ENCODE results near the gene ECPAS.

- TF ChIP-seq, protein P1, sequence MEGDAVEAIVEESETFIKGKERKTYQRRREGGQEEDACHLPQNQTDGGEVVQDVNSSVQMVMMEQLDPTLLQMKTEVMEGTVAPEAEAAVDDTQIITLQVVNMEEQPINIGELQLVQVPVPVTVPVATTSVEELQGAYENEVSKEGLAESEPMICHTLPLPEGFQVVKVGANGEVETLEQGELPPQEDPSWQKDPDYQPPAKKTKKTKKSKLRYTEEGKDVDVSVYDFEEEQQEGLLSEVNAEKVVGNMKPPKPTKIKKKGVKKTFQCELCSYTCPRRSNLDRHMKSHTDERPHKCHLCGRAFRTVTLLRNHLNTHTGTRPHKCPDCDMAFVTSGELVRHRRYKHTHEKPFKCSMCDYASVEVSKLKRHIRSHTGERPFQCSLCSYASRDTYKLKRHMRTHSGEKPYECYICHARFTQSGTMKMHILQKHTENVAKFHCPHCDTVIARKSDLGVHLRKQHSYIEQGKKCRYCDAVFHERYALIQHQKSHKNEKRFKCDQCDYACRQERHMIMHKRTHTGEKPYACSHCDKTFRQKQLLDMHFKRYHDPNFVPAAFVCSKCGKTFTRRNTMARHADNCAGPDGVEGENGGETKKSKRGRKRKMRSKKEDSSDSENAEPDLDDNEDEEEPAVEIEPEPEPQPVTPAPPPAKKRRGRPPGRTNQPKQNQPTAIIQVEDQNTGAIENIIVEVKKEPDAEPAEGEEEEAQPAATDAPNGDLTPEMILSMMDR (IDR thresholded peaks at IDR 0.05): no peak
- TF ChIP-seq POLR2A (IDR thresholded peaks at IDR 0.05): no peak
Measured at GRCh38 chr9:111484572-111484894, 350 bp upstream of the ECPAS start.

Data from testis (tissue), 2 donors.